Activated CD4-positive, alpha-beta T cell treated with anti-CD3 and anti-CD28 coated beads, Interleukin-2, amount 50 U/mL, for 24 hours (primary cell): ENCODE measurements around the gene KATNAL2.

Source experiments
- DNase-seq, 2 donors: peaks; one replicate each; pipeline ENCODE4 v3.0.0-alpha.2; 2020; ENCODE audit warnings: low read depth in 1 of 2, low spot score in 1 of 2

The KATNAL2 gene

DNA sequence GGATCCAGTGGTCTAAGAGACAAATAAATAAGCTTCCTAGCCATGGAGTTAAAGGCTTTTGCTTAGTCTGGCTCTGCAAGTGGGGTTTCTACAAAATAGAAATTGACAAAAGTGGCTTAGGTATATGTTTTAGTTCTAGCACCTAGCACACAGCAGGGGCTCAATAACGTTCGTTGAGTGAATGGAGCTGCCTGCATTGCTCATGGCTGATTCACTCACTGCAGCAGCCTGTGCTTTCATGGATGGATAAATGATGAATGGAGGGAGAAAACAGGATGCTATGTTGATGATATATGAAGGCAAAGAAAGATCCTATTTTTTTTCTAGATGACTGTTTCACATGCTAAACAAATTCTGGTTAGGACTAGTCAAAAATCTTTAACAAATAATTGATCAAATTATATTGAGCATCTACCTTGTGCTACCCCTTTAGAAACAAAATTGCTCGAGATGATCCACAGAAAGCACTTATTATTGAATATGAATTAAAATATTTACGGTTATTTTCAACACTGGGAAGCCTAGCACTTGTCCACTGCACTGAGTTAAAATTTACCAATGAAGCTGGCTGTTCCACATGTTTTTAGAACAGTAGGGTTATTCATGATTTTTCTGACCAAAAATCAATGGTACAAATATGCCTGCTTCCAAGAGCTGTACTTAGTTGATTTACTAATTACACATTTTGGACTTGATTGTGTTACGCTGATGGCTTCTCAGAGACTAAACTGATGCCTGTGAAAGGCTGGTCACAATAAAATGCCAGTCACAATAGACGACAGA is 193.3 kb downstream of the KATNAL2 start:
- no peak for DNase-seq

DNA sequence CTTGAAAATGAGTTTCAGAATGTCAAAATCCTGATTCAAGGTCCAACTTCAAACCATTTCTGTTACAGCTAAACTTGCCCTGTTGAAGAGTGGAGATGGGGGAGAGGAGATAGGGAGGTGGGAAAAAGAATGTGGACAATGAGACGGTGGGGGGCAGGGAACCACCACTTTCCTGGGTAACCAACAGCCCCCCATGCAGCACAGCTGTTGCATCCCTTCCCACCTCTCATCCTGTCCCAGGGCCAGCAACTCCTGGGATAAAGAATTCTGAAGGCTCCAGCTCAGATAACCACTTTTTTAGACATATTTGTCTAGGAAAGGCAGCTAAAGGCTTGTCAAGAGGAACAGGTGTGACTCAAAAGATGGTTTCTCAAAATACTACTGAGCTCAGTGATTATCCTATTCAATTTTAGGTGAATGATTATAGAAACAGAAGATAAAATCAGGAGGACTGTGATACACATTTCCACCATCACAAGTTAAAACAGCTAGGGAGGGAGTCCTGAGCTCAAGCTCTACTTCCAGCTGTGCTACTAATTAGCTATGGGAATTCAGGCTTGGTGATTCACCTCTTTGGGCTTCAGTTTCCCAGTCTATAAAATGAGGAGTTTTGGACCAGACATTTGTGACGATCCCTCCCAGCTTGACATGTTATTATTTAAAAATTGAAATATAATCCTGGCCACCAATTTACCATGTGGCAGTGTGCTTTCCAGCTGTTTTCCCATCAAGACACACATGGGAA is 196.6 kb downstream of the KATNAL2 start:
- DNase-seq: no peak

GRCh38 chr18:47115205-47115604 is 197.8 kb downstream of the KATNAL2 start:
- no peak for DNase-seq

DNA sequence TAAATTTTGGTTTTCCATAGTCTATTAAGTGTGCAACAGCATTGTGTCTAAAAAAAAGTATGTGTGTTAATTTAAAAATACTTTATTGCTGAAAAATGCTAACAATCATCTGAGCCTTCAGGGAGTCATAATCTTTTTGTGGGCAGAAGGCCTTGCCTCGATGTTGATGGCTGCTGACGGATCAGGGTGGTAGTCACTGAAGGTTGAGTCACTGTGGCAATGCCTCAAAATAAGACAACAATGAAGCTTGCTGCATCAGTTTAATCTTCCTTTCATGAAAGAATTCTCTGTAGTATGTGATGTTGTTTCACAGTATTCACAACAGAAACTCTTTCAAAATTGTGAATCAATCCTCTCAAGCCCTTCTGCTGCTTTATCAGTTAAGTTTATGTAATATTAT is 201.6 kb downstream of the KATNAL2 start:
- DNase-seq: no peak

- DNase-seq: no peak
These were observed 203.0 kb downstream of the KATNAL2 start for GRCh38 chr18:47120428-47120827.

GRCh38 chr18:47121146-47121545 is 203.7 kb downstream of the KATNAL2 start:
- DNase-seq: no peak

- no peak for DNase-seq
These were observed 223.9 kb downstream of the KATNAL2 start for GRCh38 chr18:47141289-47141688.

DNA sequence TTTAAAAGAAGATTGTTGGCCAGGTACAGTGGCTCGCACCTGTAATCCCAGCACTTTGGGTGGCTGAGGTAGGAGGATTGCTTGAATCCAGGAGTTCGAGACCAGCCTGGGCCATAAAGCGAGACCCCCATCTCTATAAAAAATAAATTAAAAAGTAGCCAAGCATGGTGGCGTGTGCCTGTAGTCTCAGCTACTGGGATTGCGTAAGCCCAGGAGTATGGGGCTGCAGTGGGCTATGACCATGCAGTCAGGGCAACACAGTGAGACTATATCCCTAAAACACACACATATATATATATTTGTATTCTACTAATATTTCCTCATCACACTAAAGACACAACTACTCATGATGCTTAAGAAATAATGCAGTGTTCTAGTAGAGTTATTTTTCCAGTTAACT is 225.8 kb downstream of the KATNAL2 start:
- no peak for DNase-seq

DNA sequence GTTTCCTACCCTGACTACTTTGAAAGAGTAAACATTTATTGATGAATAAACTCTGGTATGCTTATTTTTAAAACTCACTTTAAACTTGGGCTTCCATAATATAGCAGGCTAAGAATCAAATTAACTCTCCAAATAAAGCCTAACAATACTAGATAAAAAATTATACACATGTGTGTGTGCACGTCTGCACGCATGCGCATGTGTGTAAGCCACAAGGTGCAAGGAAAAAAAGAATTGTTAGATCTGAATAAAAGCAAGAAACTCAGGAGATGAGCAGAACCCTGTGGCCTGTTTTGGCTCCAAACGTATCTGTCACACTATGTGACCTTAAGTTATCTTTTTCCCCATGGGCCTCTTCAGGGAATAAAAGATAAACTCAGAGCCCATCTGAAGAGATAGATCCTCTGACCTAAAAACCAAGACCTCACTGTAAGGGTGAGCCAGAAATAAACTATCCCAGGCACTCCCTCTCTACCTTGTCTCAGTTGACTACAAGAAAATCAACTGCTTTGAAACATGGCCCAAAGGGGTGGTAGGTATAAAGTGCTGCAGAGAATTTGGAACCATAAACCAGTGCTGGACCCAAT is 226.6 kb downstream of the KATNAL2 start:
- no peak for DNase-seq

DNA sequence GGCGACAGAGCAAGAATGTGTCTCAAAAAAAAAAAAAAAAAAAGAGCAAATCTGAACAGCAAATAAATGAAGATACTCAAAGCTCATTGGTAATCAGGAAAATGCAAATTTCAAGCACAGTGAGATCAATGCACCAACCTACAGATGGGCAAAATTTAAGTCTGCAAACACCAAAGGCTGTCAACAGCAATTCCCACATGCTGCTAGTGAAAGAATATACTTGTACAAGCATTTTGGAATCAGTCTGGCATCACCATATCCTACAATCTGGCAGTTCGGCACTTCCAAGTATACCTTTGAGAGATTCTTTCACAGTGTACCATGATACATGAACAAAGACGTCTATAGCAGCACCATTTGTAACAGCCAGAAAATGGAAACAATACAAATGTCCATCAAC is 228.8 kb downstream of the KATNAL2 start:
- DNase-seq: no peak

- no peak for DNase-seq
These were observed 232.1 kb downstream of the KATNAL2 start for GRCh38 chr18:47149457-47150028.

- DNase-seq: peak; percentile 62 to 73
These were observed 232.8 kb downstream of the KATNAL2 start, which contains the start of gene HDHD2 for GRCh38 chr18:47150029-47150823. Gene HDHD2 (minus strand): TSS chr18:47150500. CDS start chr18:47136439, 14,061 bp downstream.

DNA sequence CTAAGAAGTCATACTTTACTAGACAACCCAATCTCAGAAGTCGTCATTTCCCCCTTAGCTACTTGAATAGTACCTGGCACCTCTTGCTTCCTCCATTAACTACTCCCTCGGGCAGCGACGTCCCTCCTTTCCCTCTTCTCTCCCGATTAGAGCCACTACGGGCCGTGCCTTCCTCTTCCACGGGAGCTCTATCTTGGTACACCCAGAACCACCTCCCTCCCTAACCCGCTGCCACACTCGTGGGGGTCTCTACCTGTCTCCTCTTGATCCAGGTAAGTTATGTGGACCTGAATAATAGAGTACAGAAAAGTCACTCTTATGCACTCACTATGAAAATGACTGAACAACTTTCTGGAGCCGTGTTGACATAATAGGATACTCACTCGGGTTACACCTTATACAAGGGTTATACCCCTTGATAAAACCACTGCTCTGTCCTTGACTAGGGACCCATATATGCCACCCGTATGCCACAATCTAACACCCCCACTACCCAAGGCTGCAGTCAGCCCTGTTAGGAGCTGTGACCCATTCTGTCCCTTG is 233.5 kb downstream of the KATNAL2 start:
- no peak for DNase-seq

DNA sequence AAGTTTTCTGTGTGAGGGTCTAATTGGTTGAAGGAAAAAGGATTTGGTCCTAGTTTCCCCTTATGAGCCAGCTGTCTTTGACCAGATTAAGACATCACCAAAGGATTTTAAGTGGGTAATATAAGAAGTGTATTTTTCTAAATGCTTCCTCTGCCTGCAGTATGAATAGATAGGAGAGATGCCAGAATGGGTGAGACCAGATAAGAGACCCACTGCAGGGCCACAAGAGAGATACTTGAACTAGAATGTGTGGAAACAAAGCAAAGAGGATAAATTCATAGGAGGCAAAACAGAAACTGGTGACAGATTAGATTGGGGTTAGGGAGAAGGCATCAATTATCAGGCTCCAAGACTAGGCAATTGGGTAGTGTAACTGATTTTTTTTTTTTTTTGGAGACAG is 234.0 kb downstream of the KATNAL2 start:
- DNase-seq: no peak
